Right lung (tissue), 5 donors: ENCODE data around the gene KRTAP16-1. TPM values are rescaled to one million over a fixed set of nuclear protein-coding genes. Genes with fewer than 3 reads are reported as not detected.
A peak's percentile ranks its signal among the peaks of the same experiment; 100 is the strongest.
"Not testable (repeated sequence)": the region's sequence is repeated elsewhere in the genome, so short reads cannot be mapped to it uniquely, and the experiment has no call there.

Experiments
- DNase-seq, 2 donors: peaks; one replicate each; pipeline ENCODE4 v3.0.0-alpha.2; 2013
- polyA plus RNA-seq, 5 donors: library from polyadenylated mRNA; unstranded; fragments of 120-200 nt; gene quantifications; one replicate each; pipeline versions ENCODE4 v1.2.1 to v1.2.3, GENCODE V29; 2013; ENCODE audit warnings: inconsistent platforms in 1 of 5, low replicate concordance in 1 of 5; ENCODE audit not compliant: insufficient read length in 5 of 5, insufficient read depth in 1 of 5

KRTAP16-1 gene
- polyA plus RNA-seq, 5 donors = not detected

DNA sequence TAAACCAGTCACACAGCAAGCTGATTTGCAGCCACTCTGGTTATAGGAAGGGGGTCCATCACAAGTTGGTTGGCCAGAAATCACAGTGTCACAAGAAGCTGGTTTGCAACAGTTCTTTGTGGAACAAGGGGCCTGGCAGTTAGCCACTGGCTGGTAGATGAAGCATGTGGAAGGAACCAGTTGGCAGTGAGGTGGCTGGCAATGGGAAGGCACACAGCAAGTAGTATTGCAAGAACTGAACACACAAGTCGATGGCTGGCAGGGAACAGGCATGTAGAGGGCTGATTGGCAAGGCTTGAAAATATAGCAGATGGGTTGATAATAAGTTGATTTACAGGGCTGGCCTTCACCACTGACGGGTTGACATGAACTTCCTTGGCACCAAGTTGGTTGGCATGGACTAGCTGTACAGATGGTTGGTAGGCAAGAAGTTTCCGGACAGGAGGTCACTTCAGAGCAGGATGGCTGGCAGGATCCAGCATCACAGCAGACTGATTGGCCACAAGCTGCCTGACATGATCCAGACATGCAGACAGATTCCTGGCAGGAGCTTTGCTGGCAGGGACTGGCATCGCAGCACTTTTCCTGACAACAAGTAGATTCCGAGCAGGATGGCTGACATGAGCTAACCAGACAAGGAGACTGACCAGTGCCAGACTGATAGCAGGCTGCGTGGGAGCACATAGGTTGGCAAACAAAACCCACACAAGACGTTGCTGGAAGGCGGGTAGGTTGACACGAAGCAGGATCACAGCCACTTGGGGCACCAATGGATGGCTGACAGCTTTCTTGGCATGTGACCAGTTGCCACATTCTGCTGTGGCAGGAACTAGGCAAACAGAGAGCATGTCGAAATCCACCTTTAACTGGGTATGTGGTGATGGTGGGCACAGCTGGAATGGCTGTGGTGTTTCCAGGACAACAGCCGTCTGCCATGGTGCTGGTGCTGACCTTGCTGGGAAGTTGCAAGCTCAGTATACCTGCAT lies 6.9 kb downstream of the KRTAP16-1 start, which contains the start of gene KRTAP29-1:
Gene KRTAP29-1 (minus strand): TSS at position 936 of the 986 bp plus-strand sequence. CDS start 0 bp downstream, at position 936.
- DNase-seq = no peak

DNA sequence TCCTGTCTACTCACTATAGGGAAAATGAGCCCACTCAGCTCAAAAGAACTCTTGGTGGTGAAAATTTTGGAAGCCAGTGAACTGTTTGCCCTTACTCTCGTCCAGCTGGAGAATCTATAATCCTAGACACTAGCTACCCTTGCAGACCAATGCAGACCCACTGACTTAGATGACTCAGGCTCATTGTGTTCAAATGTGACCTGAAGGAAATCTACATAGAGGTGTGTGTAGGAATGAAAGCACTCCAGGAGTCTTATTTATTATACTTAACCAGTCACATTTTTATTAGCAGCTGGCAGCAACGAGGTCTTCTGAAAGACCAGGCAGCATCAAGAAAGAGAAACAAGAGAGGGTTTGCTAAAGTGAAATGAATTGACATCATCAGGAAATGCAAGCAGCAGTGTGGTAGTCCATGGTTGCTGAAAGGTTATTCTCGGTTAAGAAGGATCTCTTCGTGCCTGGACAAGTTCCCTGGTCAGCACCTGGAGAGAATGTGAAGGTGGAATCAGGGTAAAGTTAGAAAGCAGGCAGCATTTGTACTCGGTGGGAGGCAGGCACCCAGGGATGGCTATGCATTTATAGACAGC lies 7.8 kb downstream of the KRTAP16-1 start:
- no peak for DNase-seq

DNA sequence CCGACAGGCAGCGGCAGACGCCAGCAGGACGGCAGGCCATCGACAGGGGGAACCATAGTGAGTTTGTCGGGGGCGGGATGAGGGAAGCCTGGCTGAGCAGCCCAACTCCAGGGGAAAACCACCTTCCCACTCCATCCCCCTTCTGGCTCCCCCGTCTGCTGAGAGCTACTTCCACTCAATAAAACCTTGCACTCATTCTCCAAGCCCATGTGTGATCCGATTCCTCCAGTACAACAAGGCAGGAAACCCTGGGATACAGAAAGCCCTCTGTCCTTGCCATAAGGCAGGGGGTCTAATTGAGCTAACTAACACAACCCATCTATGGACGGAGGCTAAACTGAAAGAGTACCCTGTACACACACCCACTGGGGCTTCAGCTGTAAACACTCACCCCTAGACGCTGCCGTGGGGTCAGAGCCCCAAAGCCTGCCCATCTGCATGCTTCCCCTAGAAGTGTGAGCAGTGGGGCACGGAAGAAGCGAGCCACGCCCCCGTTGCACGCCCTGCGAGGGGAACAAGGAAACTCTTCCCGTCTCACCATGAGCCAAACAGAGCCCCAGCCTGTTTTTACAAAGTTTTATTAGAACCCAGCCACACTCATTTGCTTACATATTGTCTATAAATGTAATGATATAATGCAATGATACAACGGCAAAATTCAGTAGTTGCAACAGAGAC lies 10.5 kb downstream of the KRTAP16-1 start:
- DNase-seq = no peak

DNA sequence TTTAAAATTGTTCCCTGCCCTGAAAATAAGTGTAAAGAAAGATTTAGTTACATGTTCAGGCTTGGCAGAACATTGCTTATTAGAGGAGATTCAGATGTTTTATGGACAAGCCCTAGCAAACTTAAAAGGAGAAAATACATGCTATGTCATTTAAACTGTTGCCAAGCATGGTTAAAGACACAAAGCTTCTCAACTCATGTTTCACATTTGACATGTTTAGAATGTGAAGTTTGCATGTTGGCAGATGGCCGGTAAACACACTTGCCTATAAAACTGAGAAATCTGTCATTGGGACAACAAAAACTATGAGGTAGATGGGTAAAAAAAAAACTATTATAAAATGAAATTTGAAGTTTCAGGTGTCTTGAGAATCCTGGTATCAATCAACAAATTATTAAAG lies 12.3 kb downstream of the KRTAP16-1 start:
- peak in 1 of 2 donors; percentile 2 for DNase-seq

DNA sequence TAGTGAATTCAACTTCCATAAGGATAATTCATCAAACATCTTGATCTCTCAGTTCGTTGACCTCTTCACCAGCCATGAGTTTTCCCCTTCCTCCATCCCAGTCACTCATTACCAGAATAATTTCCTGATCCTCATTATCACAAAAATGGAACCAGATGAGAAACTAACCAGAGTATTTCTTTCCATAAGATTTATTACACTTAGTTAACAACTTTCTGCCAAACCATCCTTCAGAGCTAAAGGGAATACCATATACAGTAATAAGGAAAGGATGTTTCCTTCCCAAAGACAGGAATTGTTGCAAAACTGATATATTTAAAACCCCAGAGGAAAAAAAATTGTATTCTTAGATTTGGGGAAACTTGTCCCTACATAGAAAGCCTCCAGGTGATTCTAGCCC lies 15.1 kb downstream of the KRTAP16-1 start:
- DNase-seq = no peak

DNA sequence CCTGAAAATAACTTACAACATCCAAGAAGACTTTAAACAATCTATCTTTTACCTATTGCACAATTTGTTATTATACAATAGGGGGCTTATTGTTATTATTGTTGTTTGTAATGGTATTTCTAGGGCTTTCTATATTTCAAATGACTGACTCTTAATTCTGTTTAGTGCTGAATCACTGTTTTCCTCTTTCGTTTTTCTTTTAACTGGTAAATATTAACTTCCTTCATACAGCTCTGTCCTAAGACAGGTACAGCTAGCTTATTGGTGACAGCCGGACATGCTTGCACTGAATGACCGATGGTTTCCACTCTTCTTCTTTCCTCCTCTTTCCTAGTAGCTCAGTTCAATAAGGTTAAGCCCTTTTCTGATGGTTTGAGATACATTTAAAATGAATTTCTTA lies 22.1 kb downstream of the KRTAP16-1 start:
- DNase-seq = no peak

DNA sequence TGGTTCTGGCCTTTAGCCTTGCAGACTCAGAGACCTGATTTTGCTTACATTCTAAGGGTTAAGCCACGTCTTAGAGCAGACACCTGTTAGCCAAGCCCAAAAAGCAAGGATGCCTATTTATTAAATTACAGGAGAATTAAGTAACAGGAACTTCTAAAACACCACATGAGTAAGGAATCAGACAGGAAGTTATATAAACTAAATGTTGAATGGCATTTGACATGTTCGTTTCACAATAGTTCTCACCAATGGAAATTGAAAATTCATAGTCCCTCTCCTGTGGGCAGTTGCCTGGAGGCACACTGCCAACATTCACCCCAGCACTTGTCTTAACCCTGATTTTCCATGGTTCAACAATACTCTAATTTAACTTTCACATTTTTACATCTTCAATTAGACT lies 24.6 kb downstream of the KRTAP16-1 start:
- DNase-seq = no peak

DNA sequence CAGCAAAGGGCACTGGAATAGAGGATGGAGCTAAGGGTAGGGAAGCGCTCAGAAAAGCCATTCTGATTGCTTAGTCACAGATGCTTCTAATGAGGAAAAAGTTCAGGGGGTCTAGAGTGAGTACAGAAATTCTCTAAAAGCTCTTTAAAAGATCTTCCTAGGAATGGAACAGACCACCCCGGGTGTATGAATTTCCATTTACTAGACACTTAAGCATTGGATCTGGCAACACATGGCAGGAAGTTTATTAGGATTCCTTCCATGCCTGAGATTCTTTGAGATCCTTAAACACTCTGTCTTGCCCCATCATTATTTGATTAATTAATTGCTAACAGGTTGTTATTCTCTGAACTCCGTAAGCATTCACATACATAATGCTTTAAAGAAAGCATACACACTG lies 25.1 kb downstream of the KRTAP16-1 start:
- no peak for DNase-seq

DNA sequence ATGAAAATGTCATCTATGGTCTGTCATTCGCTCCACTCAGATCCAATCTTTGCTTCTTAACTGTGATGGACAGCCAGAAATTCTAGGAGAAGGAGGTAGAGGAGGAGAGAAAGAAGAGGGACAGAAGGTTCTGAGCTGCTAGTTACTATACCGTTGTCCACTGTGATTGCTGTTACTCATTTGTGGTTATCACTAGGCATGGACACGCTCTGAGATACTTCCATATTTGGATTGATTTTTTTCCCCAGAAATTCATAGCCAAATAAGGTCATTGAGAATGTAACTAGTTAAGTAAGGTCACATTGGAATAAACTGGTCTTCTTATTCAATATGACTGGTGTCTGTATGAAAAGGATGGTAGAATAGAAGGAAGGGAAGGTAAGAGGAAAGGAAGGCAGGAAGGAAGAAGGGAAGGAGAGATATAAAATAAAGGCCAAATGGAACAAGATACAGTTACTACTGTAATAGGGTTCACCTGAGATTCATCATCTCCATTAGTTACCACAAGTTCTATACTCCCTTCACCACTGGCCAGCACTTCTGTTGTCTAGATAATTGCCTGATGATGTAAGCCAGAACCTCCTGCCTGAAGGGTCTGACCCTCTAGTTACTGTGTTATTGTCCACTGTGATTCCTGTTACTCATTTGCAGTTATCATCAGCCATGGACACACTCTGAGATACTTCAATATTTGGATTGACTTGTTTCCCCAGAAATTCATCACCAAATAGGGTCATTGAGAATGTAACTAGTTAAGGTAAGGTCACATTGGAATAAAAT lies 30.7 kb downstream of the KRTAP16-1 start:
- no peak for DNase-seq

DNA sequence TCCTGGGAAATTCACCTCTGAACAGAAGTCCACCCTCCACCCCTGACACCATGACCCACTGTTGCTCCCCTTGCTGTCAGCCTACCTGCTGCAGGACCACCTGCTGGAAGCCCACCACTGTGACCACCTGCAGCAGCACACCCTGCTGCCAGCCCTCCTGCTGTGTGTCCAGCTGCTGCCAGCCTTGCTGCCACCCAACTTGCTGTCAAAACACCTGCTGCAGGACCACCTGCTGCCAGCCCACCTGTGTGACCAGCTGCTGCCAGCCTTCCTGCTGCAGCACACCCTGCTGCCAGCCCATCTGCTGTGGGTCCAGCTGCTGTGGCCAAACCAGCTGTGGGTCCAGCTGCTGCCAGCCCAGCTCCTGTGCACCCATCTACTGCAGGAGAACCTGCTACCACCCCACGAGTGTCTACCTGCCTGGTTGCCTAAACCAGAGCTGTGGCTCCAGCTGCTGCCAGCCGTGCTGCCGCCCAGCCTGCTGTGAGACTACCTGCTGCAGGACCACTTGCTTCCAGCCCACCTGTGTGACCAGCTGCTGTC lies 33.4 kb downstream of the KRTAP16-1 start, which contains the start of gene KRTAP9-7:
Gene KRTAP9-7 (plus strand): TSS at position 51 of the 543 bp plus-strand sequence. CDS start 0 bp downstream, at position 51.
- not testable (repeated sequence) for DNase-seq

DNA sequence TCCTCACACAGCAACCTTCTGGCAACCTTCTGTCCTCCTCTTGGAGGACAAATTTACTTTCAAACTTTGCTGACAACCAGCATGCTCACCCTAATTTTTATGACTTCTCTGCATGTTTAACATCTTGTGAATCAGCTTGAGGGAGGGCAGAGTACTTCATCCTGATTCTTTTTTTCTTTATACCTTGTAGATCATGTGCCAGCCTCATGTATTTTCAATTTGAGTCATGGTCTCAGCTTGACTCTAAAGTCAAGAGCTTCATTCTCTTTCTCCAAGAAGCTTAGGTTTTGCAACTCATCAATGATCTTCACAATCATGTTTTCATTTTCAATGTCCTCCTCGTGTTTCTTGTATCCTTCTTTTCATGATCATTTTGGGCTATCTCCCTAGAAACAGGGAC lies 37.3 kb downstream of the KRTAP16-1 start:
- DNase-seq = no peak

DNA sequence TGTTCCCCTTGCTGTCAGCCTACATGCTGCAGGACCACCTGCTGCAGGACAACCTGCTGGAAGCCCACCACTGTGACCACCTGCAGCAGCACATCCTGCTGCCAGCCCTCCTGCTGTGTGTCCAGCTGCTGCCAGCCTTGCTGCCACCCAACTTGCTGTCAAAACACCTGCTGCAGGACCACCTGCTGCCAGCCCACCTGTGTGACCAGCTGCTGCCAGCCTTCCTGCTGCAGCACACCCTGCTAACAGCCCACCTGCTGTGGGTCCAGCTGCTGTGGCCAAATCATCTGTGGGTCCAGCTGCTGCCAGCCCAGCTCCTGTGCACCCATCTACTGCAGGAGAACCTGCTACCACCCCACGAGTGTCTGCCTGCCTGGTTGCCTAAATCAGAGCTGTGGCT lies 37.8 kb downstream of the KRTAP16-1 start:
- not testable (repeated sequence) for DNase-seq

DNA sequence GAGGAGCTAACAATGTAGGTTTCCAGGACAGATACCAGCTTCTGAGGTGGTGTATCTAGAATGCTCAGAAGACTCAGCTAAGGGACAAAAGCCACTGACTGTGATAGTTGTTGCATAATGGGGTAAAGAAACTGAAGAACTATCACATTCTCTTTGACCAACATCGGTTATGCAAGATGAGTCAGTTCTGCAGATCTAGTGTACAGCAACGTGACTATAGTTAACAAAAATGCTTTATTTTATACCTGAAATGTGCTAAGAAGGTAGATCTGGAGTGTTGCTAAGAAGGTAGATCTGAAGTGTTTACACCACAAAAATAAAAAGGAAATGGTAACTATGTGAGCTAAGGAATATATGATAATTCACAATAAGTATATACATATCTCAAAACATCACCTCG lies 41.4 kb downstream of the KRTAP16-1 start:
- DNase-seq = no peak

DNA sequence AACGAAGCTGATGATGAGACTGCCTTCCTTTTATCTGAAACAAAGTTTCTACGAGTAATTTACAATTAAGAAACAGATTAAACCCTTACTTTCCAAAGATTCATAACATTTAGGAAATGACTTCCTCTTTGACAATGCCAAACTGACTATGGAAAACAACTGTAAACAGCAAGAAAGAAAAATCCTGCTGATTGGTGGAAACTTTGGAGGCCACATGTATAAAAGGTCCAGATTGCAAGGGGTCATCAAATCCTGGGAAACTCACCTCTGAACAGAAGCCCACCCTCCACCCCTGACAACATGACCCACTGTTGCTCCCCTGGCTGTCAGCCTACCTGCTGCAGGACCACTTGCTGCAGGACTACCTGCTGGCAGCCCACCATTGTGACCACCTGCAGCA lies 44.0 kb downstream of the KRTAP16-1 start, which contains the start of gene KRTAP9-6:
Gene KRTAP9-6 (plus strand): TSS at position 301 of the 400 bp plus-strand sequence. CDS start 0 bp downstream, at position 301.
- DNase-seq = no peak

DNA sequence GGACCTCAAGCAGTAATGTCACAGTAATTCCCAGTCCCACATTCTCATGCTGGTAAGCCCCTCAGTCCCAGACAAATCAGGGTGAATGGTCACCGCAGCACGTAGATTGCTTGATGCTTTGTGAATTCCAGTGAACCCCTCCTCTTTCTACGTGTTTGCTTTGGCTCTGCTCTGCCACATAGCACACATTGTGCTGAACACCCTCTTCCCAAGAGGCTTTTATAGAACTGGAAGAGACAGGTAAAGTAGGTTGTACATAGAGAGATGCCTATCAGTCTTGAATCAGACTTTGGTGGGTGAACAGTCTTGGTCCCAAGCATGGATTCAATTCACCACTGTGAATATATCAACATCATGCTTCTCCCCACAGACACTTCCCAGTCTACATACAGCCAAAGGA lies 44.5 kb downstream of the KRTAP16-1 start:
- no peak for DNase-seq

DNA sequence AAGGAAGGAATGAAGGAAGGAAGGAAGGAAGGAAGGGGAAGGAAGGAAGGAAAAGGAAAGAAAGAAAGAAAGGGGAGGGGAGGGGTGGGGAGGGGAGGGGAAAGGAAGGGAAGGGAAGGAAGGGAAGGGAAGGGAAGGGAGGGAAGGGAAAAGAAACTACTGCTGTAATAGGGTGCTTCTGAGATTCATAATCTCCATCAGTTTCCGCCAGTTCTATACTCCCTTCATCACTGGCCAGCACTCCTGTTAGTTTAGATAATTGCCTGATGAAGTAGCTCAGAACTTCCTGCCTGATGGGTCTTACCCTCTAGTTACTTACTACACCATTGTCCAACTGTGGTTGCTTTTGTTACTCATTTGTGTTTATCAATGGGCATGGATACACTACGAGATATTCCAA lies 45.9 kb downstream of the KRTAP16-1 start:
- DNase-seq = no peak

DNA sequence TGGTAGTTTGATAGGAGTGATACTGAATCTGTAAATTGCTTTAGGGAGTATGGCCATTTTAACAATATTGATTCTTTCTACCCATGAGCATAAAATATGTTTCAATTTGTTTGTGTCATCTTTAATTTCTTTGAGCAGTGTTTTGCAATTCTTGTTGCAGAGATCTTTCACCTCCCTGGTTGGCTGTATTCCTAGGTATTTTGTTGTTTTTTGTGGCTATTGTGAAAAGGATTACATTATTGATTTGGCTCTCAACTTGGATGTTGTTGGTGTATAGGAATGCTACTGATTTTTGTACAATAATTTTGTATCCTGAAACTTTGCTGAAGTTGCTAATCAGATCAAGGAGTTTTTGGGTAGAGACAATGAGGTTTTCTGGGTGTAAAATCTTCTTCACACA lies 50.7 kb downstream of the KRTAP16-1 start:
- no peak for DNase-seq
